Measurements from ENCODE around the gene PDCD5.

The PDCD5 gene

GRCh38 chr19:32539240-32539916, 41.6 kb upstream of the PDCD5 start:
- Histone ChIP-seq H3K9me3 (ENCODE audit: control insufficient read depth, insufficient read depth, low read depth, low read length) (no peaks in the 10 kb centered on the region; the same call in 1 of the 2 replicates), H3K36me3 (ENCODE audit: control insufficient read depth in 2 of 2, insufficient read depth in 1 of 2, low read length in 2 of 2) (no peaks in the 10 kb centered on the region; a peak in 1 of 3 replicates), H3K4me1 (ENCODE audit: control insufficient read depth, insufficient read depth, low read length) (peaks cover 8% of the 10 kb centered on the region), H3K4me3 (ENCODE audit: low read depth, low read length) (no peak overlapping the region), H3K27ac (ENCODE audit: extremely low read depth, low read depth, low read length) (no peak overlapping the region)
- ChIA-PET CTCF (interaction anchor here (0.7 to 1.1 kb wide), 2 partner anchors 73 to 1870 kb away, joined by 3 to 4 read pairs; no protein-coding TSS in a partner anchor), POLR2A (interaction anchor here (0.7 kb wide), 1 partner anchor 75 kb away, joined by 3 read pairs; no protein-coding TSS in a partner anchor)
- TF ChIP-seq, protein P1, sequence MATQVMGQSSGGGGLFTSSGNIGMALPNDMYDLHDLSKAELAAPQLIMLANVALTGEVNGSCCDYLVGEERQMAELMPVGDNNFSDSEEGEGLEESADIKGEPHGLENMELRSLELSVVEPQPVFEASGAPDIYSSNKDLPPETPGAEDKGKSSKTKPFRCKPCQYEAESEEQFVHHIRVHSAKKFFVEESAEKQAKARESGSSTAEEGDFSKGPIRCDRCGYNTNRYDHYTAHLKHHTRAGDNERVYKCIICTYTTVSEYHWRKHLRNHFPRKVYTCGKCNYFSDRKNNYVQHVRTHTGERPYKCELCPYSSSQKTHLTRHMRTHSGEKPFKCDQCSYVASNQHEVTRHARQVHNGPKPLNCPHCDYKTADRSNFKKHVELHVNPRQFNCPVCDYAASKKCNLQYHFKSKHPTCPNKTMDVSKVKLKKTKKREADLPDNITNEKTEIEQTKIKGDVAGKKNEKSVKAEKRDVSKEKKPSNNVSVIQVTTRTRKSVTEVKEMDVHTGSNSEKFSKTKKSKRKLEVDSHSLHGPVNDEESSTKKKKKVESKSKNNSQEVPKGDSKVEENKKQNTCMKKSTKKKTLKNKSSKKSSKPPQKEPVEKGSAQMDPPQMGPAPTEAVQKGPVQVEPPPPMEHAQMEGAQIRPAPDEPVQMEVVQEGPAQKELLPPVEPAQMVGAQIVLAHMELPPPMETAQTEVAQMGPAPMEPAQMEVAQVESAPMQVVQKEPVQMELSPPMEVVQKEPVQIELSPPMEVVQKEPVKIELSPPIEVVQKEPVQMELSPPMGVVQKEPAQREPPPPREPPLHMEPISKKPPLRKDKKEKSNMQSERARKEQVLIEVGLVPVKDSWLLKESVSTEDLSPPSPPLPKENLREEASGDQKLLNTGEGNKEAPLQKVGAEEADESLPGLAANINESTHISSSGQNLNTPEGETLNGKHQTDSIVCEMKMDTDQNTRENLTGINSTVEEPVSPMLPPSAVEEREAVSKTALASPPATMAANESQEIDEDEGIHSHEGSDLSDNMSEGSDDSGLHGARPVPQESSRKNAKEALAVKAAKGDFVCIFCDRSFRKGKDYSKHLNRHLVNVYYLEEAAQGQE (tag by site-specific recombination; IDR thresholded peaks at IDR 0.05): 0 out of 2 replicates have a peak, but pooled peaks have one; percentile 43
- TF ChIP-seq TRIM28 (IDR thresholded peaks at IDR 0.05; ENCODE audit: borderline replicate concordance, low read length): no peak

- ChIA-PET POLR2A (interaction anchor here (0.6 to 0.7 kb wide), 2 partner anchors 40 to 190 kb away, joined by 4 to 5 read pairs; partner anchors contain the start of gene PDCD5), CTCF (interaction anchor here (0.9 to 1.1 kb wide), 2 partner anchors 244 to 1871 kb away, joined by 3 read pairs; no protein-coding TSS in a partner anchor)
Measured at GRCh38 chr19:32540621-32541020, 40.4 kb upstream of the PDCD5 start.

More at GRCh38 chr19:32540621-32541020, 40.4 kb upstream of the PDCD5 start:
- TF ChIP-seq ZNF747 (tag by site-specific recombination; IDR thresholded peaks at IDR 0.05): no peak
- no peak for TF ChIP-seq PRDM2 (tag by site-specific recombination; IDR thresholded peaks at IDR 0.05; ENCODE audit: borderline replicate concordance)
- TF ChIP-seq ZNF580 (tag by site-specific recombination; IDR thresholded peaks at IDR 0.05): no peak
- TF ChIP-seq ZNF658 (tag by site-specific recombination; IDR thresholded peaks at IDR 0.05): no peak
- no peak for TF ChIP-seq ZFP69B (tag by site-specific recombination; IDR thresholded peaks at IDR 0.05)
- no peak for TF ChIP-seq ZNF362 (tag by site-specific recombination; IDR thresholded peaks at IDR 0.05)
- Histone ChIP-seq H3K9me3 (ENCODE audit: control insufficient read depth, insufficient read depth, low read depth, low read length) (no peaks in the 10 kb centered on the region; the same call in 1 of the 2 replicates), H3K36me3 (ENCODE audit: control insufficient read depth in 2 of 2, insufficient read depth in 1 of 2, low read length in 2 of 2) (no peaks in the 10 kb centered on the region; a peak in 1 of 3 replicates), H3K4me3 (ENCODE audit: low read depth, low read length) (no peak overlapping the region), H3K27ac (ENCODE audit: extremely low read depth, low read depth, low read length) (no peak overlapping the region), H3K4me1 (ENCODE audit: control insufficient read depth, insufficient read depth, low read length) (peaks cover 8% of the 10 kb centered on the region)
